GM18517 (cell line): ENCODE results near the gene DMBT1.

ENCODE experiments used
- ATAC-seq: cut with Tn5 transposase; IDR thresholded peaks from one replicate; pipeline ENCODE4 v1.9.1; 2021; ENCODE audit warnings: mild to moderate bottlenecking, moderate library complexity; ENCODE audit not compliant: unreplicated experiment

DMBT1 gene

GRCh38 chr10:122643931-122644534 lies 83.5 kb downstream of the DMBT1 start:
- ATAC-seq: no peak

- ATAC-seq: no peak
Observed at GRCh38 chr10:122646511-122647382, 86.2 kb downstream of the DMBT1 start.

GRCh38 chr10:122647383-122647968 lies 86.9 kb downstream of the DMBT1 start:
- ATAC-seq: no peak

GRCh38 chr10:122648599-122649428 lies 88.3 kb downstream of the DMBT1 start:
- no peak for ATAC-seq

GRCh38 chr10:122649903-122650302 lies 89.3 kb downstream of the DMBT1 start:
- no peak for ATAC-seq

- no peak for ATAC-seq
Observed at GRCh38 chr10:122650331-122650730, 89.8 kb downstream of the DMBT1 start.

GRCh38 chr10:122655524-122656307 lies 95.2 kb downstream of the DMBT1 start:
- ATAC-seq: no peak

- ATAC-seq: no peak
Observed at GRCh38 chr10:122656308-122656705, 95.8 kb downstream of the DMBT1 start.

GRCh38 chr10:122656741-122657140 lies 96.2 kb downstream of the DMBT1 start:
- no peak for ATAC-seq

GRCh38 chr10:122657255-122657654 lies 96.7 kb downstream of the DMBT1 start:
- no peak for ATAC-seq

GRCh38 chr10:122657729-122658128 lies 97.2 kb downstream of the DMBT1 start:
- ATAC-seq: no peak

- ATAC-seq: no peak
Observed at GRCh38 chr10:122658356-122659049, 97.9 kb downstream of the DMBT1 start.

- no peak for ATAC-seq
Observed at GRCh38 chr10:122659126-122659525, 98.6 kb downstream of the DMBT1 start.

- no peak for ATAC-seq
Observed at GRCh38 chr10:122659651-122660050, 99.1 kb downstream of the DMBT1 start.

- ATAC-seq: no peak
Observed at GRCh38 chr10:122660696-122661095, 100.1 kb downstream of the DMBT1 start.

GRCh38 chr10:122662231-122662630 lies 101.7 kb downstream of the DMBT1 start:
- no peak for ATAC-seq

GRCh38 chr10:122663516-122664130 lies 103.1 kb downstream of the DMBT1 start:
- no peak for ATAC-seq

GRCh38 chr10:122664501-122664900 lies 103.9 kb downstream of the DMBT1 start:
- no peak for ATAC-seq

GRCh38 chr10:122665329-122665860 lies 104.8 kb downstream of the DMBT1 start:
- ATAC-seq: no peak
